HCT116 (cell line): ENCODE results near the gene THSD4. TPM values are rescaled to one million over a fixed set of nuclear protein-coding genes. Genes with fewer than 3 reads are reported as not detected.

Experiments
- ATAC-seq: fragments of 200-7000 bp; cut with Tn5 transposase; 2 replicates; pipeline ENCODE4 v1.9.1; 2020; ENCODE audit warnings: mild to moderate bottlenecking, moderate library complexity
- BruUV-seq: library from RNA; stranded (reverse); fragments of 400-500 nt; replicated peaks from 2 replicates; lab custom pipeline; 2021; lab: Mats Ljungman, UMichigan
- CTCF ChIA-PET: fragments of 300-600 bp; sonication (Branson Sonifier 250); formaldehyde crosslinking; loops from one replicate; lab custom pipeline; 2021; ENCODE audit warnings: antibody characterized with exemption; lab: Charles Lee
- POLR2A ChIA-PET: fragments of 300-600, 350-600 bp; sonication (Branson Sonifier 250); formaldehyde crosslinking; loops from one replicate; lab custom pipeline; 2021; ENCODE audit warnings: antibody characterized with exemption; lab: Charles Lee
- RAD21 ChIA-PET, 2 experiments: fragments of 300-600 bp; sonication (Branson Sonifier 250); formaldehyde crosslinking; loops; one replicate each; lab custom pipeline; 2023; ENCODE audit warnings: low total read pairs in 2 of 2; ENCODE audit not compliant: uncharacterized antibody in 2 of 2, unreplicated experiment in 2 of 2, low non-redundant PET in 1 of 2; lab: Charles Lee
- DNase-seq: peaks from one replicate; pipeline ENCODE4 v3.0.0-alpha.2; 2010; ENCODE audit warnings: low read depth, low spot score
- H2AFZ ChIP-seq: fragments of 200-600 bp; shearing (Covaris generic), sonication (generic); 2 replicates; pipeline ENCODE4 v1.6.1; 2017; ENCODE audit warnings: low read depth, mixed run types, mixed read lengths, antibody characterized with exemption, low read length; ENCODE audit not compliant: poor library complexity, severe bottlenecking
- H3K27ac ChIP-seq: 2 replicates; pipeline ENCODE4 v1.5.1; 2012; ENCODE audit warnings: low read depth, low read length
- H3K27me3 ChIP-seq: fragments of 200-600 bp; sonication (generic); 2 replicates; pipeline ENCODE4 v1.6.1; 2016; ENCODE audit warnings: mixed run types, low read length, mixed read lengths; ENCODE audit not compliant: insufficient read depth
- H3K36me3 ChIP-seq, 2 experiments: fragments of 200-500 bp in 1 of 2; fragments of 200-600 bp in 1 of 2; sonication (Bioruptor generic) in 1 of 2; sonication (generic) in 1 of 2; 2 replicates each; pipeline versions ENCODE4 v1.5.1 to v1.6.1; 2014 to 2016; ENCODE audit warnings: low read length in 2 of 2, inconsistent platforms in 1 of 2, mixed read lengths in 1 of 2, mixed run types in 1 of 2; ENCODE audit not compliant: insufficient read depth in 2 of 2, control insufficient read depth in 1 of 2
- H3K4me1 ChIP-seq, 2 experiments: fragments of 200-600 bp in 1 of 2; sonication (generic) in 1 of 2; 2 replicates each; pipeline versions ENCODE4 v1.5.1 to v1.6.1; 2012 to 2017; ENCODE audit warnings: low read length in 2 of 2, inconsistent platforms in 1 of 2, mild to moderate bottlenecking in 1 of 2, mixed read lengths in 1 of 2, mixed run types in 1 of 2, moderate library complexity in 1 of 2; ENCODE audit not compliant: insufficient read depth in 2 of 2, control insufficient read depth in 1 of 2
- H3K4me2 ChIP-seq: fragments of 200-600 bp; sonication (generic); 2 replicates; pipeline ENCODE4 v1.6.1; 2017; ENCODE audit warnings: mixed run types, low read length, mixed read lengths
- H3K4me3 ChIP-seq, 2 experiments: fragments of 200-600 bp in 1 of 2; sonication (generic) in 1 of 2; replicated peaks in 1 of 2; 2 replicates each; pipeline ENCODE4 v1.5.1; 2011 to 2016; ENCODE audit warnings: low read length in 2 of 2, control low read depth in 1 of 2, low read depth in 1 of 2, mild to moderate bottlenecking in 1 of 2, mixed read lengths in 1 of 2, mixed run types in 1 of 2
- H3K79me2 ChIP-seq: fragments of 200-600 bp; sonication (generic); 2 replicates; pipeline ENCODE4 v1.6.1; 2017; ENCODE audit warnings: mild to moderate bottlenecking, mixed run types, low read length, moderate library complexity, mixed read lengths; ENCODE audit not compliant: insufficient read depth
- H3K9ac ChIP-seq: fragments of 200-600 bp; sonication (generic); 2 replicates; pipeline ENCODE4 v1.6.1; 2016; ENCODE audit warnings: low read length, mixed read lengths
- H3K9me2 ChIP-seq: fragments of 200-600 bp; sonication (generic), shearing (Covaris generic); 2 replicates; pipeline ENCODE4 v1.6.1; 2017; ENCODE audit warnings: mixed run types, mild to moderate bottlenecking, moderate library complexity; ENCODE audit not compliant: insufficient read depth
- H3K9me3 ChIP-seq, 2 experiments: fragments of 200-500 bp in 1 of 2; fragments of 200-600 bp in 1 of 2; sonication (Bioruptor generic) in 1 of 2; sonication (generic) in 1 of 2; 2 replicates each; pipeline ENCODE4 v1.6.1; 2014 to 2017; ENCODE audit warnings: low read length in 2 of 2, mixed read lengths in 2 of 2, inconsistent platforms in 1 of 2, low read depth in 1 of 2, mild to moderate bottlenecking in 1 of 2, mixed run types in 1 of 2, moderate library complexity in 1 of 2; ENCODE audit not compliant: control insufficient read depth in 1 of 2, insufficient read depth in 1 of 2
- H4K20me1 ChIP-seq: fragments of 200-600 bp; sonication (generic), shearing (Covaris generic); 2 replicates; pipeline ENCODE4 v1.6.1; 2017; ENCODE audit warnings: mixed run types, mild to moderate bottlenecking, moderate library complexity; ENCODE audit not compliant: insufficient read depth
- CEBPB ChIP-seq: IDR thresholded peaks from 2 replicates; pipeline ENCODE4 v1.6.1; 2012; ENCODE audit warnings: low read depth
- CTCF ChIP-seq, 3 experiments: fragments of 200-600 bp in 1 of 3; sonication (generic) in 1 of 3; IDR thresholded peaks in 2 of 3; conservative IDR thresholded peaks in 1 of 3; 2 replicates each; pipeline ENCODE4 v1.5.1; 2012 to 2017; ENCODE audit warnings: low read depth in 2 of 3, low read length in 2 of 3, antibody characterized with exemption in 1 of 3, borderline replicate concordance in 1 of 3, control low read depth in 1 of 3, mild to moderate bottlenecking in 1 of 3, mixed read lengths in 1 of 3, mixed run types in 1 of 3, moderate library complexity in 1 of 3; ENCODE audit not compliant: insufficient read depth in 1 of 3
- ELF1 ChIP-seq: IDR thresholded peaks from 2 replicates; pipeline ENCODE4 v1.6.1; 2012; ENCODE audit warnings: low read depth, borderline replicate concordance
- EZH2 ChIP-seq: fragments of 200-600 bp; sonication (generic); IDR thresholded peaks from 2 replicates; pipeline ENCODE4 v1.6.1; 2017; ENCODE audit warnings: antibody characterized with exemption, mixed run types
- EZH2phosphoT487 ChIP-seq: fragments of 200-600 bp; IDR thresholded peaks from 2 replicates; pipeline ENCODE4 v1.6.1; 2018; ENCODE audit warnings: antibody characterized with exemption, borderline replicate concordance
- FOSL1 ChIP-seq: IDR thresholded peaks from 2 replicates; pipeline ENCODE4 v1.6.1; 2012; ENCODE audit warnings: low read depth
- POLR2AphosphoS5 ChIP-seq: IDR thresholded peaks from 2 replicates; pipeline ENCODE4 v1.6.1; 2011; ENCODE audit warnings: mild to moderate bottlenecking, low read depth, low read length, moderate library complexity
- REST ChIP-seq: IDR thresholded peaks from 2 replicates; pipeline ENCODE4 v1.6.1; 2012; ENCODE audit warnings: low read depth
- SRF ChIP-seq: IDR thresholded peaks from 2 replicates; pipeline ENCODE4 v1.6.1; 2012; ENCODE audit warnings: low read depth
- YY1 ChIP-seq: IDR thresholded peaks from 2 replicates; pipeline ENCODE4 v1.6.1; 2011; ENCODE audit warnings: low read length, low read depth, moderate library complexity, mild to moderate bottlenecking; ENCODE audit not compliant: insufficient replicate concordance; ENCODE audit errors: extremely low read depth
- ZBTB33 ChIP-seq: IDR thresholded peaks from 2 replicates; pipeline ENCODE4 v1.6.1; 2011; ENCODE audit warnings: mild to moderate bottlenecking, low read length, moderate library complexity; ENCODE audit not compliant: insufficient replicate concordance; ENCODE audit errors: extremely low read depth
- ZFX ChIP-seq: fragments of 450-650 bp; IDR thresholded peaks from 2 replicates; pipeline ENCODE4 v1.6.1; 2017
- ZNF274 ChIP-seq: fragments of 200-500 bp; sonication (Bioruptor generic); IDR thresholded peaks from 2 replicates; pipeline ENCODE4 v1.6.1; 2014; ENCODE audit warnings: mild to moderate bottlenecking, low read depth, low read length, inconsistent platforms
- intact Hi-C: fragments of 100-400 bp; cut with micrococcal nuclease; formaldehyde crosslinking; loops from 2 replicates; pipeline ENCODE4 v1.10.0; 2022
- total RNA-seq: library from RNA; stranded (reverse); gene quantifications from one replicate; pipeline ENCODE4 v1.2.1, GENCODE V29; 2021; ENCODE audit not compliant: unreplicated experiment

Gene THSD4
- total RNA-seq, 1 experiment from 2014 or later, result 30.5 TPM

- no peaks in the 10 kb centered on the region for H3K27me3 ChIP-seq
- H3K9me2 ChIP-seq, result no peaks in the 10 kb centered on the region
- H3K36me3 ChIP-seq, result no peaks in the 10 kb centered on the region
- no peaks in the 10 kb centered on the region for H4K20me1 ChIP-seq
- no peak overlapping the region for H3K9ac ChIP-seq
- H3K9me3 ChIP-seq, result no peaks in the 10 kb centered on the region
- intact Hi-C loops, result no loop called here
- no peak overlapping the region for H3K4me2 ChIP-seq
- H3K27ac ChIP-seq, result no peak overlapping the region
- H3K4me3 ChIP-seq, result no peak overlapping the region
- H3K79me2 ChIP-seq, result no peaks in the 10 kb centered on the region
- H3K4me1 ChIP-seq, result no peaks in the 10 kb centered on the region
- POLR2A ChIA-PET, result no interaction called here
- no peak for ATAC-seq
- no peak for TF ChIP-seq POLR2AphosphoS5
- TF ChIP-seq REST, result no peak
- no peak for TF ChIP-seq SRF
- no peak for TF ChIP-seq FOSL1
- no peak for TF ChIP-seq ZNF274
- TF ChIP-seq ZBTB33, result no peak
- no peak for TF ChIP-seq CEBPB
- no peak for TF ChIP-seq ZFX
- TF ChIP-seq CTCF (IDR thresholded peaks at IDR 0.05 in 2 of 3, conservative IDR thresholded peaks at IDR 0.05 in 1 of 3; ENCODE audit: borderline replicate concordance in 1 of 3, insufficient read depth in 1 of 3, low read depth in 2 of 3, low read length in 2 of 3), result no peak
- no peak for TF ChIP-seq ELF1
- TF ChIP-seq EZH2phosphoT487, result no peak
- no peak for TF ChIP-seq EZH2
- no peak for TF ChIP-seq YY1
- no TSS peak for BruUV-seq
- no peak for DNase-seq
- RAD21 ChIA-PET, result no interaction called here
- CTCF ChIA-PET, result no interaction called here
- H2AFZ ChIP-seq, result no peak overlapping the region
Measured at GRCh38 chr15:71542836-71543235, 427.6 kb downstream of the THSD4 start.
